RWPE1 (cell line): Measurements from ENCODE around the gene CAV3.

Experiments used
- CTCF ChIA-PET: fragments of 350-600 bp; sonication (Branson Sonifier 250); formaldehyde crosslinking; extraction: SDS; loops from one replicate; lab custom pipeline; 2021; lab: Yijun Ruan, JAX
- POLR2A ChIA-PET: fragments of 400-600 bp; formaldehyde crosslinking; extraction: SDS; loops from one replicate; lab custom pipeline; 2020; ENCODE audit warnings: antibody characterized with exemption; ENCODE audit not compliant: low non-redundant PET; lab: Yijun Ruan, JAX
- DNase-seq: peaks from one replicate; pipeline ENCODE4 v3.0.0; 2012; ENCODE audit warnings: low spot score
- H3K27ac ChIP-seq: fragments of 450-650 bp; 2 replicates; pipeline ENCODE4 v1.5.1; 2017
- TF ChIP-seq, protein P1 (sequence below): fragments of 450-650 bp; conservative IDR thresholded peaks from 2 replicates; pipeline ENCODE4 v1.5.1; 2017; ENCODE audit warnings: low read depth, mild to moderate bottlenecking

CAV3 gene

DNA sequence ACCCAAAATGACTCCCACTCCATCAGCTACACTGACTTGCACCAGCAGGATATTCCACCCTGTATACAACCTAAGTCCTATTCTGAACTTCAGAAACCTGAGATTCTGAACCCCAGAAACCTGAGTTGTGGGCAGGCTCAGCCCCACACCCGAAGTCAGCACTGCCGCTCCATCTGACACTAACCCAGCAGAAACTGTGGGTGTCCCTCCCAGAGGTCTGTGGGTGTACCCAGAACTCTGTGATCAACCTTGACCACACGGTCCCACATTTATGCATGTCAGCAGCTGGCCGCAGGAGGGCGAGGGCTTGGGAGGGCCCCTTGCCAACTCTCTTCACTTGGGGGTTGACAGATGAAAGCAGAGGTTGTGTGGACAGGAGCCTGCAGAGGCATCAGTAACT, 26.5 kb downstream of the CAV3 start:
- TF ChIP-seq, protein P1, sequence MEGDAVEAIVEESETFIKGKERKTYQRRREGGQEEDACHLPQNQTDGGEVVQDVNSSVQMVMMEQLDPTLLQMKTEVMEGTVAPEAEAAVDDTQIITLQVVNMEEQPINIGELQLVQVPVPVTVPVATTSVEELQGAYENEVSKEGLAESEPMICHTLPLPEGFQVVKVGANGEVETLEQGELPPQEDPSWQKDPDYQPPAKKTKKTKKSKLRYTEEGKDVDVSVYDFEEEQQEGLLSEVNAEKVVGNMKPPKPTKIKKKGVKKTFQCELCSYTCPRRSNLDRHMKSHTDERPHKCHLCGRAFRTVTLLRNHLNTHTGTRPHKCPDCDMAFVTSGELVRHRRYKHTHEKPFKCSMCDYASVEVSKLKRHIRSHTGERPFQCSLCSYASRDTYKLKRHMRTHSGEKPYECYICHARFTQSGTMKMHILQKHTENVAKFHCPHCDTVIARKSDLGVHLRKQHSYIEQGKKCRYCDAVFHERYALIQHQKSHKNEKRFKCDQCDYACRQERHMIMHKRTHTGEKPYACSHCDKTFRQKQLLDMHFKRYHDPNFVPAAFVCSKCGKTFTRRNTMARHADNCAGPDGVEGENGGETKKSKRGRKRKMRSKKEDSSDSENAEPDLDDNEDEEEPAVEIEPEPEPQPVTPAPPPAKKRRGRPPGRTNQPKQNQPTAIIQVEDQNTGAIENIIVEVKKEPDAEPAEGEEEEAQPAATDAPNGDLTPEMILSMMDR, result no peak
- ChIA-PET POLR2A (no interaction called here), CTCF (interaction anchor here (1.4 kb wide), 1 partner anchor 9 kb away, joined by 3 read pairs; the partner anchor contains the start of gene OXTR)
- no peak overlapping the region; the same call in 1 of the 2 replicates for H3K27ac ChIP-seq
- DNase-seq, result no peak

DNA sequence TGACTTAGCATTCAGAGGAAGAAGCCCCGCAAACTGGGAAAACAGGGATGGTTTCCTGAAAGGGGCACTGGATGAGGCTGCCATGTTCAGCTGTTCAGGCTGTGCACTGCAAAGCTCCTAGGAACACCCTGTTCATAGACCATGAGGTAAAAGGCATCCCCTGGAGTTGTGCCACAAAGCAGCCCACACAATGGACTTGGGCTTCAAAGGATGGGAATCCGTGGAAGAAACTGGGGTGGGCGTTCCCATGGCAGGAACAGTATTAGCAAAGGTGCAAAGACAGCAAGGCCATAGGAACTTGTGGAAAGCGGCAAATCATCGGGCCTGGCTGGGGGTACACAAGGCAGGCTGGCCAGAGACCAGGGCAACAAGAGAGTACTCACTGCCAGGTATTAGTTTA, 26.9 kb downstream of the CAV3 start:
- H3K27ac ChIP-seq, result no peak overlapping the region; the same call in 1 of the 2 replicates
- POLR2A ChIA-PET, result no interaction called here
- TF ChIP-seq, protein P1, result no peak
- no peak for DNase-seq
- CTCF ChIA-PET, result no interaction called here

DNA sequence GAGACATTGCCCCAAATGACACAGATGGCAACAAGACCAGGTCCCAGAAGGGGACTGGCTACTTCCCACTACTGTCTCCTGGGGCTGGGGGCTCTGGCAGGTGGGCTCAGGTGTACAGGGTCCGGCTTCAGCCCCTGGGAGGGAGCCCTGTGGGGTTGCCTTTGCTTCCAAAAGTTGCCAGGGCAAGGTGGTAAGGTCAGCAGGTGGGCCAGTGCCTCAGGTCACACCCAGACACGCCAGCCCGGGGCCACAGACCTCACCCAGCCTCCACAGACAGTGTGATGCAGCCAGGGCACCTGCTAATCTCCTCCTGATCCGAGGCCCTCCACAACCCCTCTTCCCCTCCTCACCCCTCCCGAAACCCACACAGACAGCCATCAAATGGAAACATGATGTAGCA, 28.3 kb downstream of the CAV3 start:
- ChIA-PET CTCF (no interaction called here), POLR2A (no interaction called here)
- DNase-seq, result no peak
- no peak overlapping the region for H3K27ac ChIP-seq
- TF ChIP-seq, protein P1, result no peak

DNA sequence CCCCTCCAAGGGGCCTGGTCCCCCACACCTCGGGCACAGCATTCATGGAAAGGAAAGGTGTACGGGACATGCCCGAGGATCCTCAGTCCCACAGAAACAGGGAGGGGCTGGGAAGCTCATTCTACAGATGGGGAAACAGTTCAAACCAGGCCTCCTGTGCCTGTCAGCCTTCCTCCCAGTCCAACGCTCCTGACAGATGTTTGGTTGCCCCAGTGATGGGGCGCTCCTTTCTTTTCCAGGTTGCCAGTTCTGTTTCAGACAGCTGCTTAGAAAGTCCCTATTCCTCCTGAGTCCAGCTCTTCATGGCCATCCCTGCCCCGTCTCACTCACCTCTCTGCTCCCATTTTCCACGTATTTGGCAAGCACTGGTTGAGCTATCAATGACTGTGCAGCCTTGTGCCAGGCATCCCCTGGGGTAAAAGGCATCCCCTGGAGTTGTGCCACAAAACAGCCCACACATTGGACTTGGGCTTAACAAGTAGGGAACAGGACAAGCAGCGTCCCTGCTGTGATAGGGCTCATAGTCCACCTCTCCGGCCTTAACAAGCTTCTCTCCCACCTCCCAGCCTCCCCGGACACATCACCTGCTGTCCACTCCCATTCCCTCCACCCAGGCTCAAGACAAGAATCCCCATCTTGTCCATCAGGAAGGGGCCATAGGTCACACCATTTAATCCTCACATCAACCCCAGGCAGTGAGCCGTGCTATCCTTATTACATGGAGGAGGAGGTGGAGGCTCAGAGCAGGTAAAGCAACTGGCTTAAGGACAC, 29.2 kb downstream of the CAV3 start:
- POLR2A ChIA-PET, result no interaction called here
- TF ChIP-seq, protein P1, result no peak
- CTCF ChIA-PET, result no interaction called here

DNA sequence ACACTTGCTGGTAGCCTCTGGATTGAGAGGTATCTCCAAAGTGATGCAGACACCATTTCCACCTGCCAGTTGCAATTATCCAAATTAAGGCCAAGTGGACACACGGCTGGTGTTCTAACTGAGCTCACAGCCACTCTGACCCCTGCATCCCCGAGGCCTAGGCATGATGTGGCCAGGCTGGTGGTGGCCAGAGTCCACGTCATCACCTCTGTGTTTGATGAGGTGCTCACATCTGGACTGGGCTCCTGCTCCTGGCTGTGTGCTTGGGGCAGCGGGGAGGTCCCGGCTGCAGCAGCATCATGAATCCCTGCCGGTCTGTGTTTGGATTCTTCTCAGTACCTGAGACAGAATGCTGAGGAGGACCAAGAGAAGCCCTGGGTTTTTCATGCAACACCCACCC, 30.9 kb downstream of the CAV3 start:
- DNase-seq, result no peak
- TF ChIP-seq, protein P1, result no peak
- POLR2A ChIA-PET, result no interaction called here
- CTCF ChIA-PET, result no interaction called here
- no peak overlapping the region for H3K27ac ChIP-seq

More for the DNA sequence above, 29.2 kb downstream of the CAV3 start:
- H3K27ac ChIP-seq, result no peak overlapping the region
- DNase-seq, result no peak

DNA sequence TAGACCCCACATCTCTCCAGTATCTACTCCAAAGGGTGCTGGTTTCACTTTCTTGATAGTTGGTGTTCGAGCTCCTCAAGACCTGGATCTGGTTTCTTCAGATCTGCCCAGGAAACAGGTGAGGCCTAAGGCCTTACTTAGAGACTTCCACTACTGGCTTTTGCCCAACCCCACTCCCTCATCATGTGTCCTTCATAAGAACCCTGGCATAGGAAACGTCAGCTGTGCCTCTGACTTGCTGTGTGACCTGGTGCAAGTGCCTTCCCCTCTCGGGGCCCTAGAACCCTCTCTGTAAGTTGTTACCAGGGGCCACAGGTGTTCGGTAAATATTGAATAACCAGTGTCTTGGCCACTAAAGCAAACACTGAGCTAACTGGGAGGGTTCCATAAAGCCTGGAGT, 31.9 kb downstream of the CAV3 start:
- H3K27ac ChIP-seq, result no peak overlapping the region
- no peak for DNase-seq
- TF ChIP-seq, protein P1, result no peak
- ChIA-PET POLR2A (no interaction called here), CTCF (interaction anchor here (0.6 kb wide), 1 partner anchor 37 kb away, joined by 3 read pairs; no protein-coding TSS in a partner anchor)
